KMS-11 (cell line): ENCODE data around the gene TPPP3.

Source experiments
- H2AFZ ChIP-seq: fragments of 200-600 bp; sonication (generic); 2 replicates; pipeline ENCODE4 v1.6.1; 2016; ENCODE audit warnings: antibody characterized with exemption, mixed run types, low read depth
- H3K27ac ChIP-seq: fragments of 200-600 bp; sonication (generic); 2 replicates; pipeline ENCODE4 v1.6.1; 2016; ENCODE audit warnings: mild to moderate bottlenecking, mixed run types
- H3K27me3 ChIP-seq: fragments of 200-600 bp; sonication (generic); 2 replicates; pipeline ENCODE4 v1.6.1; 2017; ENCODE audit warnings: mild to moderate bottlenecking, low read depth, mixed run types, moderate library complexity; ENCODE audit not compliant: insufficient read depth
- H3K36me3 ChIP-seq: fragments of 200-600 bp; sonication (generic); 2 replicates; pipeline ENCODE4 v1.6.1; 2017; ENCODE audit warnings: mild to moderate bottlenecking, mixed run types; ENCODE audit not compliant: insufficient read depth
- H3K4me1 ChIP-seq: fragments of 200-600 bp; sonication (generic); 2 replicates; pipeline ENCODE4 v1.6.1; 2016; ENCODE audit warnings: mild to moderate bottlenecking, low read depth, mixed run types; ENCODE audit not compliant: poor library complexity, severe bottlenecking
- H3K4me2 ChIP-seq: fragments of 200-600 bp; sonication (generic); 2 replicates; pipeline ENCODE4 v1.7.0; 2016; ENCODE audit warnings: mild to moderate bottlenecking, mixed run types
- H3K4me3 ChIP-seq: fragments of 200-600 bp; sonication (generic); IDR thresholded peaks from 2 replicates; pipeline ENCODE4 v1.6.1; 2017; ENCODE audit warnings: low read depth, low read length, mixed read lengths; ENCODE audit not compliant: insufficient read depth
- H3K79me2 ChIP-seq: fragments of 200-600 bp; sonication (generic); 2 replicates; pipeline ENCODE4 v1.6.1; 2016; ENCODE audit warnings: low read depth, mixed run types; ENCODE audit not compliant: insufficient read depth
- H3K9ac ChIP-seq: fragments of 200-600 bp; sonication (generic); 2 replicates; pipeline ENCODE4 v1.6.1; 2016; ENCODE audit warnings: mild to moderate bottlenecking, mixed run types
- H4K20me1 ChIP-seq: fragments of 200-600 bp; sonication (generic); 2 replicates; pipeline ENCODE4 v1.6.1; 2016; ENCODE audit warnings: mild to moderate bottlenecking, mixed run types; ENCODE audit not compliant: insufficient read depth
- CTCF ChIP-seq: fragments of 200-600 bp; sonication (generic); conservative IDR thresholded peaks from 2 replicates; pipeline ENCODE4 v1.6.1; 2017; ENCODE audit warnings: low read depth, mild to moderate bottlenecking, antibody characterized with exemption, low read length, moderate library complexity, mixed read lengths

TPPP3 gene

GRCh38 chr16:67388191-67388590 is 5.1 kb downstream of the TPPP3 start:
- Histone ChIP-seq H2AFZ (no peak overlapping the region), H3K27ac (no peak overlapping the region), H3K36me3 (no peaks in the 10 kb centered on the region), H3K9ac (no peak overlapping the region), H3K4me2 (no peak overlapping the region), H3K4me3 (no peak overlapping the region), H3K4me1 (no peaks in the 10 kb centered on the region), H3K27me3 (no peaks in the 10 kb centered on the region; the same call in 1 of the 2 replicates), H3K79me2 (no peaks in the 10 kb centered on the region), H4K20me1 (no peaks in the 10 kb centered on the region)
- TF ChIP-seq CTCF = no peak

GRCh38 chr16:67387479-67388079 is 5.7 kb downstream of the TPPP3 start:
- Histone ChIP-seq H3K4me3 (no peak overlapping the region), H3K36me3 (no peaks in the 10 kb centered on the region), H3K4me1 (no peaks in the 10 kb centered on the region), H3K27me3 (no peaks in the 10 kb centered on the region), H3K79me2 (no peaks in the 10 kb centered on the region), H3K9ac (no peak overlapping the region), H3K27ac (no peak overlapping the region), H2AFZ (no peak overlapping the region), H3K4me2 (no peak overlapping the region), H4K20me1 (no peaks in the 10 kb centered on the region)
- no peak for TF ChIP-seq CTCF

GRCh38 chr16:67386861-67387455 is 6.3 kb downstream of the TPPP3 start:
- Histone ChIP-seq H3K4me2 (no peak overlapping the region), H3K9ac (no peak overlapping the region), H4K20me1 (no peaks in the 10 kb centered on the region), H3K4me1 (no peaks in the 10 kb centered on the region), H2AFZ (no peak overlapping the region), H3K79me2 (no peaks in the 10 kb centered on the region), H3K4me3 (no peak overlapping the region), H3K27me3 (no peaks in the 10 kb centered on the region), H3K27ac (no peak overlapping the region), H3K36me3 (no peaks in the 10 kb centered on the region)
- TF ChIP-seq CTCF = no peak

- Histone ChIP-seq H3K4me2 (no peak overlapping the region), H3K4me3 (no peak overlapping the region), H2AFZ (no peak overlapping the region), H3K27me3 (no peaks in the 10 kb centered on the region), H4K20me1 (no peaks in the 10 kb centered on the region), H3K4me1 (no peaks in the 10 kb centered on the region), H3K27ac (no peak overlapping the region), H3K9ac (no peak overlapping the region), H3K79me2 (no peaks in the 10 kb centered on the region), H3K36me3 (no peaks in the 10 kb centered on the region)
- no peak for TF ChIP-seq CTCF
These were observed 8.4 kb downstream of the TPPP3 start for GRCh38 chr16:67384778-67385510.
